RWPE2 (cell line): ENCODE measurements around the gene BABAM2.

Experiments
- ATAC-seq: fragments of 200-7000 bp; cut with Tn5 transposase; 3 replicates; pipeline ENCODE4 v1.9.1; 2021; ENCODE audit warnings: low read depth
- DNase-seq: peaks from one replicate; pipeline ENCODE4 v3.0.0-alpha.2; 2020; ENCODE audit warnings: low spot score
- H3K27ac ChIP-seq: fragments of 450-650 bp; 2 replicates; pipeline ENCODE4 v1.5.1; 2017; ENCODE audit warnings: mild to moderate bottlenecking; ENCODE audit not compliant: poor library complexity, severe bottlenecking
- H3K27me3 ChIP-seq: fragments of 250-450 bp; sonication (Bioruptor Pico); 2 replicates; pipeline ENCODE4 v1.5.1; 2021; ENCODE audit warnings: mild to moderate bottlenecking, moderate library complexity; ENCODE audit not compliant: insufficient read depth, poor library complexity, severe bottlenecking
- H3K36me3 ChIP-seq: fragments of 250-450 bp; sonication (Bioruptor Pico); 2 replicates; pipeline ENCODE4 v1.5.1; 2020; ENCODE audit warnings: low read depth, mild to moderate bottlenecking, moderate library complexity
- H3K4me1 ChIP-seq: fragments of 250-450 bp; sonication (Bioruptor Pico); 2 replicates; pipeline ENCODE4 v1.5.1; 2021; ENCODE audit warnings: mild to moderate bottlenecking, moderate library complexity; ENCODE audit not compliant: insufficient read depth, poor library complexity, severe bottlenecking
- H3K4me3 ChIP-seq: fragments of 250-450 bp; sonication (Bioruptor Pico); 2 replicates; pipeline ENCODE4 v1.5.1; 2021; ENCODE audit warnings: mild to moderate bottlenecking, moderate library complexity; ENCODE audit not compliant: severe bottlenecking
- H3K9me3 ChIP-seq: fragments of 250-450 bp; sonication (Bioruptor Pico); 2 replicates; pipeline ENCODE4 v1.5.1; 2021; ENCODE audit warnings: mild to moderate bottlenecking, moderate library complexity; ENCODE audit not compliant: severe bottlenecking
- TF ChIP-seq, protein P1 (sequence below): fragments of 450-650 bp; IDR thresholded peaks from one replicate; pipeline ENCODE4 v1.5.1; 2017; ENCODE audit warnings: mild to moderate bottlenecking, moderate library complexity; ENCODE audit not compliant: poor library complexity, severe bottlenecking

The BABAM2 gene

DNA sequence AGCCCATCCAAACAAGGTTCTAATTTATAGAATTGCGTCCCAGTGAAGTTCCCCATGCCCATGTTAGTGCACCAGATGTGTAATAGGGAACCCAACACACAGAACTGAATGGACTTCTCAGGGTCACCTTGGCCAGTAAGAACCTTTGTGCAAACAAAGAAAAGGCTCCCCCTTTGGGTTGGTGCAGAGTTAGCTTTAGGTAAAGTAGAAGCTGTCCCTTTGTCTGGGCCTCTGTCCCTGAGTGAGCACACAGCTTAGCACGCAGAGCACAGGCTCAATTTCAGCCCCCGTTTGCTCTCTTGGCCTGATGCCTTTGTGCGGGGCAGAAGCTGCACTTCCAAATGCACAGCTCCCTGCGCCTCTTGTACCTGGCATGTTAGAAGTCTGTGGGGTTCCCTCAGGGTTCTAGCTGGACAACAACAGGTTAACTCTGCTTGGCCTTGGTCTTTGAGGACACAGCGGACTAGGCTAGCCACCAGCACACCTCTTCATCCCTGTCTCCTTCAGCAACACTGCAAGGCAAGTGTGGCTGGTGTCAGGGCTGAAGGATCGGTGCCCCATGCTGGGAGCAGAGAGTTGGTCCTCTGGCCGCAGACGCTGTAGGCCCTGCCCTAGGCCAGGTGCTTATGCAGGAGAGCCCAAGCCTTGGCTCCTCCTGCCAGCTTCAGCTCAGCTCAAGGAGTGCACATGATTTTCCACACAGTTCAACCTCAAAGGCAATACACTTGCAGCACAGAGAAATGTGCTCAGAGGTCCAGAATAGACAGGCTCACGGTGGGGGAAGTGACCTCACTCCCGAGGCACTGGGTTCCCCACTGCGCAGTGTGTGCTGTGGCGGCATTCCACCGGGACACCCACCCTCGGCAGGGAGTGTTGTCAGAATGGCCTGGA lies 428.8 kb downstream of the BABAM2 start:
- H3K27ac ChIP-seq, result no peak overlapping the region
- ATAC-seq (no peak), DNase-seq (no peak)
- H3K27me3 ChIP-seq, result no peaks in the 10 kb centered on the region
- no peaks in the 10 kb centered on the region for H3K4me1 ChIP-seq
- H3K9me3 ChIP-seq, result no peaks in the 10 kb centered on the region
- TF ChIP-seq, protein P1, sequence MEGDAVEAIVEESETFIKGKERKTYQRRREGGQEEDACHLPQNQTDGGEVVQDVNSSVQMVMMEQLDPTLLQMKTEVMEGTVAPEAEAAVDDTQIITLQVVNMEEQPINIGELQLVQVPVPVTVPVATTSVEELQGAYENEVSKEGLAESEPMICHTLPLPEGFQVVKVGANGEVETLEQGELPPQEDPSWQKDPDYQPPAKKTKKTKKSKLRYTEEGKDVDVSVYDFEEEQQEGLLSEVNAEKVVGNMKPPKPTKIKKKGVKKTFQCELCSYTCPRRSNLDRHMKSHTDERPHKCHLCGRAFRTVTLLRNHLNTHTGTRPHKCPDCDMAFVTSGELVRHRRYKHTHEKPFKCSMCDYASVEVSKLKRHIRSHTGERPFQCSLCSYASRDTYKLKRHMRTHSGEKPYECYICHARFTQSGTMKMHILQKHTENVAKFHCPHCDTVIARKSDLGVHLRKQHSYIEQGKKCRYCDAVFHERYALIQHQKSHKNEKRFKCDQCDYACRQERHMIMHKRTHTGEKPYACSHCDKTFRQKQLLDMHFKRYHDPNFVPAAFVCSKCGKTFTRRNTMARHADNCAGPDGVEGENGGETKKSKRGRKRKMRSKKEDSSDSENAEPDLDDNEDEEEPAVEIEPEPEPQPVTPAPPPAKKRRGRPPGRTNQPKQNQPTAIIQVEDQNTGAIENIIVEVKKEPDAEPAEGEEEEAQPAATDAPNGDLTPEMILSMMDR, result no peak
- H3K36me3 ChIP-seq, result no peaks in the 10 kb centered on the region
- no peak overlapping the region for H3K4me3 ChIP-seq

DNA sequence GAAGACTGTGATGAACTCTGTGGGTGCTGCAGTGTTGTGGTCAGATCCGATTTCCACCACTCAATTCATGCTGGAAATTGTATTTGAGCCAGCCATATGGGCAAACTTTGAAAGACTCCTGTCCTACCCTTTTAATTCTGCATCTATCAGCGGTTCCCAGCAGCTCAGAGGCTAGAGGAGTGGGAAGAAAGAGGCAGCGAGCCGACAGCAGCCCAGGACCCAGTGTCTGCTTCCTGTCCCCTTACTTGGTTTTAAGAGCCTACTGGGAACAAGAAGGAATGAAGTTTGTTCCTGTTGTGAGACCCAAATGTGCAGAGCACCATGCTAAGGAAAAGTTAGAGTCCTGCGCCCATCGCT lies 429.5 kb downstream of the BABAM2 start:
- Histone ChIP-seq H3K4me3 (no peak overlapping the region), H3K27ac (no peak overlapping the region), H3K4me1 (no peaks in the 10 kb centered on the region), H3K36me3 (no peaks in the 10 kb centered on the region), H3K27me3 (no peaks in the 10 kb centered on the region), H3K9me3 (no peaks in the 10 kb centered on the region)
- DNase-seq (no peak), ATAC-seq (no peak)
- TF ChIP-seq, protein P1, result no peak

GRCh38 chr2:28320371-28320770 lies 429.8 kb downstream of the BABAM2 start:
- H3K27ac ChIP-seq, result no peak overlapping the region
- no peaks in the 10 kb centered on the region for H3K36me3 ChIP-seq
- no peaks in the 10 kb centered on the region for H3K27me3 ChIP-seq
- no peak overlapping the region for H3K4me3 ChIP-seq
- no peaks in the 10 kb centered on the region for H3K9me3 ChIP-seq
- ATAC-seq (no peak), DNase-seq (no peak)
- no peaks in the 10 kb centered on the region for H3K4me1 ChIP-seq
- TF ChIP-seq, protein P1, result no peak

- TF ChIP-seq, protein P1, result no peak
- no peak overlapping the region for H3K4me3 ChIP-seq
- no peak for DNase-seq
Observed at GRCh38 chr2:28321426-28321825, 430.9 kb downstream of the BABAM2 start.

GRCh38 chr2:28322051-28322450 lies 431.5 kb downstream of the BABAM2 start:
- no peak for DNase-seq
- no peak overlapping the region for H3K27ac ChIP-seq

More at GRCh38 chr2:28321426-28321825, 430.9 kb downstream of the BABAM2 start:
- H3K9me3 ChIP-seq, result no peaks in the 10 kb centered on the region
- H3K36me3 ChIP-seq, result no peaks in the 10 kb centered on the region
- H3K27ac ChIP-seq, result no peak overlapping the region
- no peaks in the 10 kb centered on the region for H3K27me3 ChIP-seq
- H3K4me1 ChIP-seq, result no peaks in the 10 kb centered on the region
- no peak for ATAC-seq

More at GRCh38 chr2:28322051-28322450, 431.5 kb downstream of the BABAM2 start:
- Histone ChIP-seq H3K36me3 (no peaks in the 10 kb centered on the region), H3K4me3 (no peak overlapping the region), H3K9me3 (no peaks in the 10 kb centered on the region), H3K27me3 (no peaks in the 10 kb centered on the region), H3K4me1 (no peaks in the 10 kb centered on the region)
- TF ChIP-seq, protein P1, result no peak
- no peak for ATAC-seq
